Effector CD8-positive, alpha-beta T cell (primary cell): ENCODE results near the gene HOXC12.

Source experiments
- DNase-seq: peaks from one replicate; lab custom pipeline; 2025; lab: John Stamatoyannopoulos, UW

The HOXC12 gene

DNA sequence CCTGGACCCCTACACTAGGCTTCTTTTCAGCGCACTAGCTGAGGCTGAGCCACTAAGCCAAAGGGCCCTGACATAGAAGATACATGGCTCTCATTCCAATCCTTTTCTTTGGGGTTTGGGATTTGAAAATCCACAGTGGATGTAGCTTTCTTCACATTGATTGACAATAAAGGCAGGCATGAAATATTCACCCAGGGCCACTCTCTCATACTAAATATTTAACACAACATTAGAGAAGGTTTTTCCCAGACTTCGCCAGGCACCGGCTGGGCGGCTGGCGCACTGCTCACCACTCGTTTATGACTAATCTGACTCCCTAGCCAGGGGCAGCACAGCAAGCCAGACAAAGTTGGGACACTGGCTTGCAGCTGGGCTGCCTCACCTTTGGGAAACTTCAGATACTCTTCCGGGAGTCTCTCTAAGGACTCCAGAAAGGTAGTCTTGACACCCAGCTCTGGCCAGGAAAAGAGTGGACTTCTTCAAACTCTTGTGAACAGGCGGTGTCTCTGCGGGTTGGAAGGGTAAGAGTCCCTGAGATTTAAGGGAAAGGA, 17.5 kb downstream of the HOXC12 start:
- DNase-seq: no peak

DNA sequence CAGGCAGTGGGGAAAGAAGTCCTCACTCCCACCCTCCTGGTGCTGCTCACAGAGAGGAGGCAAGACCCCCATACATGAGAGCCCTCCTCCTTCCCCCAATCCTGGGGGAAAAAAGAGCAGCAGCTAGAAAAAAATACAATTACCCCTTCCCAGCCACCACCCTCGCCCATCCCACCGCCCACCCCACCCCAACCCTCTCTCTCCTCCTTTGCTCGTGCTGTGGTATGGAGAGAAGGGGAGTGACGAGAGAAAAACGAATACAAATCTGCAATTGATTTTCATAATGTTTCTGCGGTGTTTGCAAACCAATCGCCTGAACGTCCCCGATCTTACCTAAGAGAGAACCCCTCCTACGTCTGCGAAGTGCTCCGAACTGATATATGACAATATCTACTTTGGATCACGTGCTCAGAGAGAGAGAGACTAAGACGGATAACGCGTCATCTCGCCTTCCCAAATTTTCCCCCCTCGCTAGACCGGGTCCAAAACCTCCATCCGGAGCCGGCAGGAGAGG, 18.1 kb downstream of the HOXC12 start, which contains the start of gene HOXC11:
Gene HOXC11 (plus strand): TSS at position 405 of the 514 bp plus-strand sequence. CDS start 116 bp downstream, outside the sequence.
- no peak for DNase-seq

GRCh38 chr12:53973236-53974042, 18.7 kb downstream of the HOXC12 start:
- no peak for DNase-seq

DNA sequence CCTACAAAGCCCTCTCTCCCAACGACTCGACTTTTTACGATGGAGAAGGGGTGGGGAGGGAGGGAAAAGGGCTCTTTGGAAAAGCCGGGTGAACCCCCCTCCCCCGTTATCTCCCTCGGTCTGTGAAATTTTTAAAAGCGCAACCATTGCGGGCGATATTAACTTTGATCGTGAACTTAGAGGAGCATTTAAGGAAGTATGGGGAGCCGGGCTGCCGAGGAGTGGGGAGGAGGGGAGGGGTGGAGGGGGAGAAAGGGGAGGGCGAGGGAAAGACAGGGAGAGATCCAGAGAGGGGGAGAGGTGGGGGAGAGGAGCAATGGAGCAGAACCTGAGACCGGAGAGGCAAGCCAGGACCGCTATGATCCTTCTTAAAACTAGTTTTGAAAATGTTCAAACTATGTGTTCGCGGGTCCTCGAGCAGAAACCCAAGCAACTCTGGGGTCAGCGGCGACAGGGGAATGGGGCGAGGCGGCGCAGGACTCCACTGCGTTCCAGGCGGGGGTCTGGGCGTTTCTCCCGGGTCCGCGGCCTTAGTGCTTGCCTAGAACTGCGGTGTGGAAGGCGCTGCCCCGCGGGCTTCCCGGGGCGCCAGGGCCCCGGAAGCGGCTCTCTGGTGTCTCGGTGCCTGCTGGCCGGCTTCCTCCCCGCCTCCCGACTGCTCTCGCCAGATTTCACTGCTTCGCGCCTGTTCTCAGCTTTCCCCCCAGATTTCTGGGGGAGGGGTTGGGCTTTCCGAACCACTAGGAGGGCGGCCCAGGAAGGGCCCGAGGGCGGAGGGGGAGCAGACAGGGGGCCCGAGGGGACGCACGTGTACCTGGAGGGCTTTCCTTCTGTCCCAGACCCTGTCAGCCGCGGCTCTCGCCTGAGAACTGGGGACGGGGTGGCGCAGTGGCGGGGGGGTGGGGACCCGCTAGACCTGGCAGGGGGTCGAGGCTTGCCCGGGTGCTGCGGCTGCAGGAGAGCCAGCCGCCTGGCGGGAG, 19.7 kb downstream of the HOXC12 start, which contains the start of gene HOTAIR:
Gene HOTAIR (minus strand): TSS at position 871 of the 980 bp plus-strand sequence.
- DNase-seq: no peak

DNA sequence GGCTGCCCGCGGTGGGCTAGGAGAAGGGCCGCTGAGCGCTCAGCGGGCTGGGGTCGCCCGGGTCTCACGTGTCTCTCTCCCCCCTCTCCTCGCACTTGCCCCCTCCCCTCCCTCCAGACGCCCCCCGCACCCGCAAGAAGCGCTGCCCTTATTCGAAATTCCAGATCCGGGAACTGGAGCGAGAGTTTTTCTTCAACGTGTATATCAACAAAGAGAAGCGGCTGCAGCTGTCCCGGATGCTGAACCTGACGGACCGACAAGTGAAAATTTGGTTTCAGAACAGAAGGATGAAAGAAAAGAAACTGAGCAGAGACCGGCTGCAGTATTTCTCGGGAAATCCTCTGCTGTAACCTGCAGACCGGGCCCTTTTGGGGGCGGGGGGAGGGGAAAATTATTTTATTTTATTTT, 20.4 kb downstream of the HOXC12 start:
- no peak for DNase-seq

DNA sequence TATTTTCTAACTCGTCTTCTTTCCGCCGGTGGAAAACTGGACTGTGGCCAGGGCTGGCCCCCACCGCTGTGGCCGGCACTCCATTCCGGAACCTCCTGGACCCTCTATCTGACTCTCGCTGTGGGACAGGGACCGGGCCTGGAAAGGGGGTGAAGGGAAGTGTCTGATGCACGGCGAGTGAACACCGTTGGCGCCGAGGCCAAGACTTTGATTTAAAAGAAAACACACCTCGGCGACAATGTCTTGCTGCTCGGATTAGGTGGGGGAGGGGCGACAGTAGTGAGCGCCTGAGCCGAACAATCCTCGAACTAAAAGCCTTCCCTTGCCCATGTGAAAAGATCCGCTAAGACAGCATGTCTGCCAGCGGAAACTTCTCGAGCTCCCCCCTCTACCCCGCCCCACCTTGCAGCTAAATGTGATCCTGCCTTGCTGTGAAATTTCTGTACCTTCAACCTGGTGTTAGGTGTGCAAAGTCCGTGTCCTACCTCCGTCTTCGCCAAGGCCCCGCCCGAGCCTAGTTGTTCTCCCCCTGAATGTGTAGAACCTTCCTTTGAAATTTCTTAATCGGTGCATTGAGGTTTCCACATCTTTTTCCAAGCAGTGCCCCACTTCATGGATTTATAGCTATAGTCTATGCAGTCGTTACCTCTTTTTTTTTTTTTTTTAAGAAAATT, 20.9 kb downstream of the HOXC12 start:
- no peak for DNase-seq

GRCh38 chr12:53976172-53976822, 21.6 kb downstream of the HOXC12 start:
- no peak for DNase-seq

- DNase-seq: no peak
These were observed 22.3 kb downstream of the HOXC12 start for GRCh38 chr12:53976823-53977595.

DNA sequence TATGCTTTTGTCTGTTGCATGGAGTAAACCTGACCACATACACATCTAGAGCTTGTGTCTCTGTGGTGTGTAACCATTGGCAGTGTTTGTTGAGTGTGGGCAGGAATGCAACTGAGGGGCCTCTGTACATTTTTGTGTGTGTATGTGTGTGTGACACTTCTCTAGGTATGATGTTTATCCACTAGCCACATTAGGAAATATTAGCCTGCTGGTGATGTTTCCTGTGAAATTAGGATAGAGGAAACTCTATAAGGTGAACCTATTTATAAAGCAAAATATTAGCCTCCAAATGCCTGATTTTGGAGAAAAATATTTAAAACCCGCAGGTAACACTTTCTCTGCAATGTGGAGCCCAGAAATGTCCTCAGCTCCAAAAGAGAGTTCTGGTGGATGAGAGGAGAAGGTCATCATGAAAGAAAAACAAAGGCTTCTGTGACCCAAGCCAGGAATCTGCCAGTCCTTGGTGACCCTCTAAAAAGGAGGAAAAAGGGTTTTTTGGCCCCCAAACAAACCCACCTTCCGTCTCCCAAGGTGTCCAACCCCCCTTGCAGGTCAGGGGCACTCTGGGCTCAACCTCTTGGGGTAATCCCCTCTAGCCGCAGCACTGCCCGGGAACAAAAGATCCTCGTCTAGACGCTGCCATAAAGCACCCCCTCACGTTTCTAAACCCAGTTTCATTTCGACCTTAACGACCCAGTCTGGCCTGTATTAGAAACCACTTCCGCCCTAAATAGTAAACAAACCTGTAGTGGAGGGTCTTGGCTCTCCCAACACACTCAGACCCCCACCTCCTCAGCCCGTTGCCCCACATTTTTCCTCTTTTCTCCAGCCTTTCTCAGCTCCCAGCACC, 23.1 kb downstream of the HOXC12 start:
- no peak for DNase-seq

DNA sequence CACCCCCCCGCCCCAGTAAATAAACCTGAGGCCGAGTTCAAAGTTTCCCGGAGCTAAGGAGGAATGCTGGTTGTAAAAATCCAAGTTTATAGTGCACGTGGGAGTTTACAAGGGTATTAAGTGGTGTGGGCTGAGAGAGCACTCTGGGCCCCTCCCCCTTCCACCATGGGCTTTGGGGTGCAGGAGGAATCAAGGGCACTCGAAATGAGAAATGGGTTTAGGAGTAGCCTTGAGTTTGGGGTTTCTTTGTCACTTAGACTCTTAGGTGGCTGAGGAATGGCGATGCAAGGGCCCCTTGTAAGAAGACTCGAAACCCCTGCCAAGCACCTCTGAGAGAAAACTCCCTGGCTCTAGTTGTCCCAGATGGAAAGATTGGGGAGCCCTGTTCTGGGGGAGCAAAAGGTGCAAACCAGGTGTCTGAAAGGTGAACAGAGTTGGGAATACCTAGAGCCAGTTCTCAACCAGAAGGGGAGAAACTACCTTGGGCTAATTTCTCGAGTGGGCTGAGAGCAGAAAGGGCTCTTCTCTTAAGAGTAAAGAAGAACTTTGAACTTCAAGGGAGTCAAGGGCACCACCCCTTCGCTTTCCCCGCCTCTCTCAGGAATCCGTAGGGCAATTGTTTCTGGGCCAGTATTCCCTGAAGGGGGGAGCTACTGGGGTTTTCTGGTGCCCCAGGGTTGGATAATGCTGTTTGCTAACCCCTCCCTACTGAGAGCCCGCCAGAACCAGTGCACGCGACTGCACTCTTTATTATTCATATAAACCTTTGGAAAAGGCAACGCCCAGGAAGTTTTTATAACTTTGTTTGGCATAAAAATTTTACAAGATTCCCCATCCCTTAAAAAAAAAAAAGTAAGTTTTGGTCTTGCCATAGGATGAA, 24.0 kb downstream of the HOXC12 start:
- DNase-seq: no peak

DNA sequence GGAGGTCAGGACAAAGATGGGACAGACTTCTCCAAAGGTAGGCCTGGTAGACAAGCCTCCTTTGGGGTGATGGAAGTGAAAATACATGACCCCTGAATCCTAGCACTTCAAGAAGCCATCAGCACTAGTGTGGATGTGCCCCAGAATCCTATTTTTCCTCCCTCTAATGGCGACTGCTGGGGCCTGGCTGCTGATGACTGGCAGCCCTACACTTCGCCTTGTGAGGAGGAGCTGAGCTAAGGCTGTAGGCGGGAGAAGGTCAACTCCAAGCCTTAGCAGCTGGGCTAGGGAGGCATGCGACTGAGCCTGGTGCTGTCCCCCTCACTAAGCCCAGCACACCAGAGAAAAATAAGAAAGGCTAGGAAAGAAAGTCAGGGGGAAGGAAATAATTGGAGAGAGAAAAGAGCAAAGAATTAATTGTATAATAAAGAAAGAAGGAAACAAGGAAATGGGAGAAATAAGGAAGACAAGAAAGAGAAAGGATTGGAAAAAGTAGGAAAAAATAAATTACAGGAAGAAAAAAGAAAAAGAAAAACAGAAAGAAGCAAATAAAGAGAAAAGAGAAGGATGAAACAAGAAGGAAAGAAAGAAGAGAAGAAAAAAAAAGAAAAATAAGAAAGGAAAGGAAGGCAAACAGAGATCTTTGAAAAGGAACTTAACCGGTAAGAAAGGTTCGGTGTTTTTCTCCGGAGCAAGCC, 25.6 kb downstream of the HOXC12 start:
- DNase-seq: no peak

DNA sequence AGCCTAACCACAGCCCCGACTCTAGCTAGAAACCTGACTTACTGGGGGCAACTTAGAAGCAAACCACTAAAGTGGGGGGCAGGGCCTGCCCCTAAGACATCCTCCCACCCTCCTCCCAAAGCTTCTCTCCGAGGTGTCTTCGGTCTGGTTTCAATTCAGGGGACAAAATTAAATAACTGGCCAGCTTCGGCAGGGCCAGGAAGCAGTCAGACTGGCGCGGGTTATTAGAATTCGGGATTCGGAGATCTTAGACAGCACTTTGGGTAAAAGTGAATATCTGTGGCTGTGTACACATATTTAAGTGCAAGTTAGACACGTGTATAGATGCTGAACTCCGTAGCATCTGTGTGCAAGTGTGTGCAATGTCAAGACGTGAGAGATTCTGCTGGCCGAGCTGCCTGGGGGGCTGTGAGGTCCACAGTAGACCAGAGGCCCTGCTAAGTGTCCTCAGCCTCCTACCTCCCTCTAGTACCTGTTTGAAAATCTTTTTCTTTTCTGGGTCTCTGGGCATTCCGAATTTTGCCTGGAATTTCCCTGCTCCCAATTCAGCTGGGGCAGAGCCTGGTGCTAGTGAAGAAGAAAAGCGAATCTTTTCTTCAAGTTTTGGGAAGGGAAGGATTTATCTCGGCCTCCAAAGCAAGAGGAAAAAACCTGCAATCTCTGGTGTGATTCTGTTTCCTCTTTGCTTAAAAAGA, 26.2 kb downstream of the HOXC12 start:
- no peak for DNase-seq

GRCh38 chr12:53981634-53982565, 27.2 kb downstream of the HOXC12 start:
- DNase-seq: no peak

DNA sequence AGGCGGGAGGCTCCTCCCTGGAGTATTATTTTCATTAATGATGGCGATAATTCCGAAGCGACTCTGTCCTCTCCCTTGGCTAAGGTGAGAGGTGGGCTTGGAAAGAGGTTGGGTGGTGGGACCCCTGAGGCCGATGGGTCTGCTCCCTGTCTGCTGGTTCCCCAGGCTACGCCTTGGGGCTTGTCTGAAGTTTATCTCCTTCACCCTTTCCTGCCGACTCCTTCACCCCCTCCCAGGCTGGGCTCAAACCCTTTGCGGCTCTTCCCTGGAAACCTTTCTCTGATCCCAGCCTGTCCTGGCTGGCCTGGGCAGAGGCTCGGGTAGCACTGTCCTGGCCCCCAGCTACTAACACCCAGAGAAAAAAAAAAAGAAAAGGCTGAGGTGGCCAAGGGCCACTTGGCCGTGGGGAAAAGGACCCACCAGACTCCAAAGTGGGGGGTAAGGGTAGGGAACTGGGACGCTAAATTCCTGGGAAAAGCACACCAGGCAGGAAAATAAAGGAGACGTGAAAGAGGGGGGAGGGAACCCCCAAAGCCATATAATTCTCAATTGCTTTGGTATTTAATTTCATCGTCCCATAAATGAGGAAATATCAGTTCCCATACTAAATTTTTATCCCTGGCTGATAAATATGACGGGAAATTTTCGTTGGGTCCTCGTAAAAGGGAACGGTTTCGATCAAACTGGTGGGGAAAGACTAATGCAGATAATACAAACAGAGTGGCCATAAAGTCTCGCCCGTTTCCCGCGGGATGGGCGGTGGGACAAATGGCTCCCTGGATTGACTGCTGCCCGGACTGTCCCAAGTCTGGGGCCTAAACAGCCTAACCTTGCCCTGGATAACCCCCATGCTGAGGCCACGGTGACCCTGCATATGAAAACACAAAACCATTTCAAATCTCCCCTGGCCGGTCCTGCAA, 28.2 kb downstream of the HOXC12 start:
- no peak for DNase-seq

GRCh38 chr12:53983568-53983949, 28.9 kb downstream of the HOXC12 start:
- DNase-seq: no peak
